Gastroesophageal sphincter (tissue), 4 donors: ENCODE data around the gene ABCA7. TPM values are rescaled to one million over a fixed set of nuclear protein-coding genes. Genes with fewer than 3 reads are reported as not detected.
A peak's percentile ranks its signal among the peaks of the same experiment; 100 is the strongest.

Experiments used
- ATAC-seq: fragments of 150-250 bp; one replicate; pipeline ENCODE4 v1.9.1; 2016; ENCODE audit warnings: mild to moderate bottlenecking, moderate library complexity
- H3K27ac ChIP-seq, 4 donors: fragments of 200-600 bp; sonication (generic) in 3 of 4; 1 replicate in 3 of 4; 2 replicates in 1 of 4; pipeline ENCODE4 v1.5.1; 2016 to 2019
- H3K27me3 ChIP-seq: fragments of 200-600 bp; sonication (generic); one replicate; pipeline ENCODE4 v1.5.1; 2019
- H3K36me3 ChIP-seq, 2 donors: fragments of 200-600 bp; sonication (generic); one replicate each; pipeline ENCODE4 v1.5.1; 2019; ENCODE audit warnings: control low read depth in 1 of 2
- H3K4me1 ChIP-seq, 3 donors: fragments of 200-600 bp; sonication (generic); 1 replicate in 2 of 3; 2 replicates in 1 of 3; pipeline ENCODE4 v1.5.1; 2016 to 2019; ENCODE audit warnings: control low read depth in 2 of 3
- H3K4me3 ChIP-seq, 2 donors: fragments of 200-600 bp; sonication (generic); one replicate each; pipeline ENCODE4 v1.5.1; 2019; ENCODE audit warnings: mild to moderate bottlenecking in 1 of 2, moderate library complexity in 1 of 2
- H3K9me3 ChIP-seq, 3 donors: fragments of 200-600 bp; sonication (generic); one replicate each; pipeline ENCODE4 v1.5.1; 2017 to 2019; ENCODE audit warnings: control low read depth in 2 of 3
- EP300 ChIP-seq: sonication (generic); formaldehyde crosslinking; IDR thresholded peaks from one replicate; pipeline ENCODE4 v1.6.1; 2017; ENCODE audit warnings: antibody characterized with exemption, mild to moderate bottlenecking
- POLR2A ChIP-seq, 2 donors: fragments of 450-650 bp; IDR thresholded peaks; one replicate each; pipeline ENCODE4 v1.6.1; 2017; ENCODE audit warnings: antibody characterized with exemption in 2 of 2, mild to moderate bottlenecking in 2 of 2, moderate library complexity in 1 of 2
- POLR2AphosphoS5 ChIP-seq: sonication (generic); formaldehyde crosslinking; IDR thresholded peaks from one replicate; pipeline ENCODE4 v1.6.1; 2017; ENCODE audit warnings: antibody characterized with exemption
- WGBS, 2 donors: methylation state at CpG; one replicate each; pipeline ENCODE4 v1.1.5; 2018; ENCODE audit warnings: low coverage in 1 of 2; 5-methylcytosine and 5-hydroxymethylcytosine counted together
- total RNA-seq, 4 donors: library from RNA; depleted of rRNA; stranded (reverse); fragments of >200 nt; gene quantifications; one replicate each; pipeline ENCODE4 v1.1.0, GENCODE V29; 2016
- TF ChIP-seq, protein P1 (sequence below), 4 experiments: fragments of 200-600 bp in 2 of 4; fragments of 450-650 bp in 2 of 4; sonication (generic) in 1 of 4; IDR thresholded peaks; one replicate each; pipeline ENCODE4 v1.5.1; 2017 to 2019; ENCODE audit warnings: antibody characterized with exemption in 4 of 4, mild to moderate bottlenecking in 2 of 4, moderate library complexity in 2 of 4

Gene ABCA7
- total RNA-seq, 4 donors from 2014 or later, result 3.9 to 14.3 (median 6.4) TPM

DNA sequence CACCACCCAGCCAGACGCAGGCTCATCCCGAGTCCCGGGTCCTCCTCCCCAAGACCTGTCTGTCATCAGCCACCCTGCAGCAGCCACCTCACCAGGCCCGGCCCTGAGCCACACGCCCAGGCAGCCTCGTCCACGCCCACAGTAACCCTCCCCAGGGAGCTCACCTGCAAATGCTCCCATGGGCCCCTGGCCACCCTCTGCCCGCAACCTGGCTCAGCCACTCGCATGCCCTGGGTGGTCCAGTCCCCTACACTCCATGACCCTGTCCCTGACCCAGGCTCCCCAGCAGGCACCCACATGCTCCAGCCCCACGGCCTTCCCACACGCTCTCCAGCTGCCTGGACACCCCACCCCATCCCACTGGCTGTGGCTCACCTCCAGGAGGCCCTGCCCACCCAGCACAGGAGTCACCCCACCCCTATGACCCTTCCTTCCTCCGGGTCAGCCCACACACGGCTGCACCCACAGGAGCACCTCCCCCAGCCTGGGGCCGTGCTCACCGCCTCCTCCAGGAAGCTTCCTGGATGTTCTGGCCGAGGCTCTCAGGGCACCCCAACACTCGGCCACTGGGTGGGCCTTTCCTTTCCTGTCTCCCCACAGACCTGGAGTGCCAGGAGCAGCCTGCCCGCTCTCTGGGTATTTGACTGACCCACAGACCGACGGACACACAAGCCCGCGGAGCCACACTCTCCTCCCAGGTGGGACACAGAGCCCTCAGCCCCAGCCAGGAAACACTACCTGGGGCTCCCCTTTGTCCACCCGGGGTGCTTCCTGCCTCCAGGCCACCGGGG, 22.6 kb upstream of the ABCA7 start:
- peaks cover 0 to 80% (median 57%) of the 10 kb centered on the region in 3 donors for H3K4me1 ChIP-seq
- H3K9me3 ChIP-seq, result no peaks in the 10 kb centered on the region
- no peak for TF ChIP-seq POLR2A (IDR thresholded peaks at IDR 0.05)
- no peak for TF ChIP-seq EP300
- TF ChIP-seq, protein P1, sequence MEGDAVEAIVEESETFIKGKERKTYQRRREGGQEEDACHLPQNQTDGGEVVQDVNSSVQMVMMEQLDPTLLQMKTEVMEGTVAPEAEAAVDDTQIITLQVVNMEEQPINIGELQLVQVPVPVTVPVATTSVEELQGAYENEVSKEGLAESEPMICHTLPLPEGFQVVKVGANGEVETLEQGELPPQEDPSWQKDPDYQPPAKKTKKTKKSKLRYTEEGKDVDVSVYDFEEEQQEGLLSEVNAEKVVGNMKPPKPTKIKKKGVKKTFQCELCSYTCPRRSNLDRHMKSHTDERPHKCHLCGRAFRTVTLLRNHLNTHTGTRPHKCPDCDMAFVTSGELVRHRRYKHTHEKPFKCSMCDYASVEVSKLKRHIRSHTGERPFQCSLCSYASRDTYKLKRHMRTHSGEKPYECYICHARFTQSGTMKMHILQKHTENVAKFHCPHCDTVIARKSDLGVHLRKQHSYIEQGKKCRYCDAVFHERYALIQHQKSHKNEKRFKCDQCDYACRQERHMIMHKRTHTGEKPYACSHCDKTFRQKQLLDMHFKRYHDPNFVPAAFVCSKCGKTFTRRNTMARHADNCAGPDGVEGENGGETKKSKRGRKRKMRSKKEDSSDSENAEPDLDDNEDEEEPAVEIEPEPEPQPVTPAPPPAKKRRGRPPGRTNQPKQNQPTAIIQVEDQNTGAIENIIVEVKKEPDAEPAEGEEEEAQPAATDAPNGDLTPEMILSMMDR (IDR thresholded peaks at IDR 0.05), result no peak
- no peak for TF ChIP-seq POLR2AphosphoS5
- H3K27me3 ChIP-seq, result no peaks in the 10 kb centered on the region
- H3K27ac ChIP-seq, result peak overlapping the region in 3 of 4 donors; percentile 62 to 99 (median 68)
- peak overlapping the region in 1 of 2 donors; percentile 7 for H3K4me3 ChIP-seq
- no peak for ATAC-seq
- WGBS, 2 donors, result 51 to 60% methylated on average over 1 to 8 of the region's 24 CpGs
- H3K36me3 ChIP-seq, result peaks cover 0 to 38% of the 10 kb centered on the region in 2 donors

- Histone ChIP-seq H3K9me3 (no peaks in the 10 kb centered on the region), H3K27me3 (no peaks in the 10 kb centered on the region), H3K4me1 (peaks cover 0 to 86% (median 59%) of the 10 kb centered on the region in 3 donors), H3K27ac (peak overlapping the region in 2 of 4 donors; percentile 62 to 99), H3K4me3 (peak overlapping the region in 1 of 2 donors; percentile 7), H3K36me3 (peaks cover 0 to 32% of the 10 kb centered on the region in 2 donors)
- no CpG with 5 or more reads among the region's 9 CpGs for WGBS, 2 donors
- TF ChIP-seq EP300 (no peak), POLR2AphosphoS5 (no peak), POLR2A (IDR thresholded peaks at IDR 0.05) (no peak)
- TF ChIP-seq, protein P1 (IDR thresholded peaks at IDR 0.05), result no peak
- no peak for ATAC-seq
These were observed 22.0 kb upstream of the ABCA7 start for GRCh38 chr19:1017906-1018305.

DNA sequence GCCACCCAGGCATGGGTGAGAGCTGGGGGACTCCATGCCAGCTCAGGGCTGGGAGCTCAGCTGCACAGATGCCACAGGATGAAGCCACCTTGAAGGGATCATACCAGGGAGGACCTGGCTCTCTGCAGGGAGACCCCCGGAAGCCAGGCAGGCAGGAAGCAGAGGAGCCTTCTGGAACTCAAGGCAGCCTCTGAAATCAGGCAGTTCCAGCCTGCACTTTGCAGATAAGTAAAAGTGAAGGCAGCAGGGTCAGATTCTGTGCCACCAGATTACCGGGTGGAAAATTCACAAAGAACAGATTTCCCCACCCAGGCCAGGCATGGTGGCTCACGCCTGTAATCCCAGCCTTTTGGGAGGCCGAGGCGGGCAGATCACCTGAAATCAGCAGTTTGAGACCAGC, 21.5 kb upstream of the ABCA7 start:
- H3K27me3 ChIP-seq, result no peaks in the 10 kb centered on the region
- peak overlapping the region in 1 of 4 donors; percentile 99 for H3K27ac ChIP-seq
- no peak for ATAC-seq
- H3K36me3 ChIP-seq, result peaks cover 0 to 28% of the 10 kb centered on the region in 2 donors
- no peaks in the 10 kb centered on the region for H3K9me3 ChIP-seq
- TF ChIP-seq POLR2AphosphoS5, result no peak
- no peak overlapping the region for H3K4me3 ChIP-seq
- WGBS, 2 donors, result no CpG with 5 or more reads among the region's 5 CpGs
- H3K4me1 ChIP-seq, result peaks cover 0 to 89% (median 59%) of the 10 kb centered on the region in 3 donors

- Histone ChIP-seq H3K4me3 (peak overlapping the region; percentile 73 to 85), H3K27me3 (no peaks in the 10 kb centered on the region), H3K36me3 (peaks cover 0 to 21% of the 10 kb centered on the region in 2 donors), H3K27ac (peak overlapping the region in 2 of 4 donors; percentile 99), H3K4me1 (peaks cover 0 to 83% (median 59%) of the 10 kb centered on the region in 3 donors), H3K9me3 (no peaks in the 10 kb centered on the region)
- ATAC-seq, result no peak
- TF ChIP-seq, protein P1 (IDR thresholded peaks at IDR 0.05), result no peak
- TF ChIP-seq EP300 (no peak), POLR2A (IDR thresholded peaks at IDR 0.05) (no peak), POLR2AphosphoS5 (no peak)
- 67 to 100% methylated on average over 1 of the region's 17 CpGs for WGBS, 2 donors
These were observed 20.8 kb upstream of the ABCA7 start for GRCh38 chr19:1018932-1019615.

GRCh38 chr19:1019616-1019961, 20.3 kb upstream of the ABCA7 start:
- WGBS, 2 donors, result no CpG with 5 or more reads among the region's 18 CpGs
- Histone ChIP-seq H3K27ac (peak overlapping the region in 3 of 4 donors; percentile 9 to 99 (median 99)), H3K36me3 (peaks cover 0 to 16% of the 10 kb centered on the region in 2 donors), H3K9me3 (no peaks in the 10 kb centered on the region), H3K27me3 (no peaks in the 10 kb centered on the region), H3K4me1 (peaks cover 0 to 78% (median 59%) of the 10 kb centered on the region in 3 donors), H3K4me3 (peak overlapping the region; percentile 73 to 85)
- TF ChIP-seq POLR2AphosphoS5 (no peak), EP300 (no peak), POLR2A (IDR thresholded peaks at IDR 0.05) (no peak)
- TF ChIP-seq, protein P1 (IDR thresholded peaks at IDR 0.05), result no peak
- no peak for ATAC-seq
